HG02885 (cell line): ENCODE results near the gene PFDN2.

Experiments used
- ATAC-seq: cut with Tn5 transposase; IDR thresholded peaks from one replicate; pipeline ENCODE4 v1.9.1; 2021; ENCODE audit warnings: mild to moderate bottlenecking; ENCODE audit not compliant: unreplicated experiment, poor library complexity

PFDN2 gene

GRCh38 chr1:161061419-161061818 lies 56.4 kb downstream of the PFDN2 start:
- no peak for ATAC-seq

- no peak for ATAC-seq
These were observed 58.5 kb downstream of the PFDN2 start for GRCh38 chr1:161059293-161059692.

DNA sequence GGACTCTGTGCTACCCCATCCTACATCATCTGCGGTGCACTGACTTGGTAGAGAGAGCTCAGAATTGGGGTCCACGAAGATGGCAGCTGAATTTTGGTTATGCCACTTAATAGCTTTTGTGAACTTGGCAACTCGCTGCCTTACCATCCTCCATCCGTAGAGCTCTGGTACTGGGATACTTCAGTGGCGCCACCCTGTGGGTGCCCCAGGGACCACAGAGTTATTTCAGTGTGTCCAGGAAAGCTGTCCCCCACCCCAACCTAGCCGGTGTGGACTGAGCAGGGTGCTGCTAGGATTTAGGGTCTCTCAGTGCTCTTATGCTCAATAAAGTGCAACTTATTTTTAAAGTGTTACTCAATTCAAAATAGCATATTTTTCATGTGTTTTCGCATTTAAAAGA lies 63.0 kb downstream of the PFDN2 start:
- ATAC-seq: no peak

DNA sequence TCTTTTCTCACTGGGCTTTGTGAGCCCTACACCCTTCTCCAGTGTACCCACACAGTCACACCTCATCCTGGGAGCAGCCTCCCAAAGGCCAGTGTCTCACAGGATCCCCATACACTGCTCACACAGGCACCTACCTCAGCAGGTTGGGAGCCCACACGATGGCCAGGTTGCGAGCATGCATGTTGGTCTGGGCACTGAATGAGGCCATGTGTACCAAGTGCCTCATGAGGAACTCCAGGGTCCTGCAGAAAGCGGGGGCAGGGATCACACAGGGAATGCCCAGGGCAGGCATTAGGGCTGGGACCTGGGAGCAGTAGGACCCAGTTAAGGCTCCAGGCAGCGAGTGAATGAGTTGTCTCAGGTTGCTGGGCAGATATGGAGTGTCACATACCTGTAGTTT lies 63.6 kb downstream of the PFDN2 start:
- ATAC-seq: no peak

GRCh38 chr1:161052899-161053298 lies 64.9 kb downstream of the PFDN2 start:
- ATAC-seq: no peak

DNA sequence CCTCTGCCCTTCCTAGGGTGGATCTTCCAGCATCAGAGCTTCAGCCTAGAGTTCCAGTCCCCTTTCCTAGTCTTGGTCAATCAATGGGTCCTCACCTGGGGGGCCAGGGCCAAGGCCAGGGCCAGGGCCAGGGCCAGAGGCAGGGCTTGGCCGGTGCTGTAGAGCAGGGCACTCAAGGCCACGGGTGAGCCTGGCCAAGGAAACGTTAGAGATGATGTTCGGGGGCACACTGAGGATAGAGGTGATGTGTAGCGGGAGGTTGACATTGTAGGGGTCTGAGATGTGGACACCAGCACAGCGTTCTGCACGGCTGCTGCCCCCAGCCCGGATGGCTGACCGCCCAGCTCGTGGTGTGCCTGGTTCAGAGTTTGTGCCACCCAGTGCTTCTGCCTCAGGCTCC lies 66.6 kb downstream of the PFDN2 start:
- no peak for ATAC-seq
